GM20431 (cell line): Measurements from ENCODE around the gene SUN1.

Experiments used
- in situ Hi-C: fragments of 300-500 bp; cut with MseI, MboI; formaldehyde crosslinking; loops from one replicate; pipeline ENCODE4 v1.15.0; 2020; ENCODE audit warnings: low sequenced_read_pairs; ENCODE audit not compliant: unreplicated experiment

SUN1 gene

GRCh38 chr7:873367-874002 is 41.2 kb downstream of the SUN1 start:
- in situ Hi-C loops = no loop called here

GRCh38 chr7:874031-874749 is 41.9 kb downstream of the SUN1 start:
- in situ Hi-C loops = no loop called here

GRCh38 chr7:875051-875450 is 42.8 kb downstream of the SUN1 start:
- in situ Hi-C loops = no loop called here

- in situ Hi-C loops = no loop called here
Observed at GRCh38 chr7:875476-876076, 43.3 kb downstream of the SUN1 start.

- in situ Hi-C loops = no loop called here
Observed at GRCh38 chr7:876077-876971, 44.0 kb downstream of the SUN1 start, which contains the start of gene GET4. Gene GET4 (plus strand): TSS chr7:876554. CDS start chr7:876646, 92 bp downstream.

- in situ Hi-C loops = no loop called here
Observed at GRCh38 chr7:876972-877311, 44.7 kb downstream of the SUN1 start.

- in situ Hi-C loops = no loop called here
Observed at GRCh38 chr7:877312-878232, 45.3 kb downstream of the SUN1 start.

GRCh38 chr7:879093-879492 is 46.8 kb downstream of the SUN1 start:
- in situ Hi-C loops = no loop called here

- in situ Hi-C loops = no loop called here
Observed at GRCh38 chr7:879706-880105, 47.4 kb downstream of the SUN1 start.

- in situ Hi-C loops = no loop called here
Observed at GRCh38 chr7:880450-880849, 48.2 kb downstream of the SUN1 start.

- in situ Hi-C loops = no loop called here
Observed at GRCh38 chr7:881441-882234, 49.4 kb downstream of the SUN1 start.

- in situ Hi-C loops = no loop called here
Observed at GRCh38 chr7:882336-883035, 50.2 kb downstream of the SUN1 start.

GRCh38 chr7:883055-884021 is 51.1 kb downstream of the SUN1 start:
- in situ Hi-C loops = no loop called here

GRCh38 chr7:884191-885003 is 52.1 kb downstream of the SUN1 start:
- in situ Hi-C loops = no loop called here

- in situ Hi-C loops = no loop called here
Observed at GRCh38 chr7:885261-885892, 53.1 kb downstream of the SUN1 start.
